ENCODE measurements around the gene ATP2A3. TPM values are rescaled to one million over a fixed set of nuclear protein-coding genes. Genes with fewer than 3 reads are reported as not detected.

ATP2A3 gene
- total RNA-seq, 6 experiments from 2014 or later, result 0.05 to 0.12 (median 0.08) TPM

DNA sequence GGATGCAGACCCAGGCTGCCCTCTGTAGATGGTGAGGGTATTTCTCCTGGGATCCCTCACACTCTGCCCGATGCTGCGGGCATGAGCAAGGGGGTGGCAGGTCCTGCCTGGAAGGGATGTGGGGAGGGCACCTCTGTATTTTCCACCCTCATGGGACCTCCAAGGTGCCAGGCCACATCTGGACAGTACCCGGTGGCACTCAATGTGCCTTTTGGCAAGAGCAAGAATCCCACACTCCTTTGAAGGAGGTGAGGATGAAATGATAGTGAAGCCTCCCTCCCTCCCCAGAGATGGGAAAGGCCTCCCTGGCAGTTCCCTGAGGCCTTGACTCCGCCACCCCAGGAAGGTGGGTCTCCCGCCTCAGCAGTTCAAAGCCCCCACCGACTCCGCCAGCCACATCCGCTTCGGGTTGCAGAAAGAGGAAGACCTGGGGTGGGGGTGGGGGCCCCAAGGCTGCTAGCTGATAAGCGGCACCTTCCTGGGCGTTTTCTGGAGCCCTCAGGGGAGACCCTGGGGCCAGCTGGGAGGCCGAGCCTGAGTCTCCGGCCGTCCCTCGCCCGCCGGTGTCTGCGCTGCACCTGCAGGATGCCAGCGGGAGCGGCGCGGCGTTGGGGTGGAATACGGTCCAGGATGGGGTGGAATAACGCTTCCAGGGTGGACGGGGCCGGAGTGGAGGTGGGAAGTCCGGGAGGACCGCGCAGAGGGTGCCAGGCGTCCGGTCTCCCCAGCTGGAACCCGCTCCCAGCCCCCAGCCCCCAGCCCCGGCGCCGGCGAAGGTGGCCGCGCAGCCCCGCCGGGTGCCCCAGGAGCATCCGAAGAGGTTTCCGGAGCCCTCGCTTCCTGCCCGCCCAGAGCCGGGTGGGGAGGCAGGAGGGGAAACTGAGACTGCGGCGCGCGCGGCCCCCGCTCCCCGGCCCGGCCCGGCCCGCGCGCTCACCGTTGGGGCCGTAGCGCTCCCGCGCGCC lies 718 bp downstream of the ATP2A3 start:
- DNase-seq, result no peak
- Mint-ChIP-seq H3K4me1 (ENCODE audit: low read depth) (peaks cover 19% of the 10 kb centered on the region), H3K27ac (no peak overlapping the region), H3K4me3 (peak overlapping the region; percentile 15; the same call in 1 of the 2 replicates), H3K9me3 (no peaks in the 10 kb centered on the region), H3K27me3 (ENCODE audit: insufficient read depth) (peaks cover 28% of the 10 kb centered on the region), H3K36me3 (ENCODE audit: low read depth) (no peaks in the 10 kb centered on the region)
- TF ChIP-seq, protein P1, sequence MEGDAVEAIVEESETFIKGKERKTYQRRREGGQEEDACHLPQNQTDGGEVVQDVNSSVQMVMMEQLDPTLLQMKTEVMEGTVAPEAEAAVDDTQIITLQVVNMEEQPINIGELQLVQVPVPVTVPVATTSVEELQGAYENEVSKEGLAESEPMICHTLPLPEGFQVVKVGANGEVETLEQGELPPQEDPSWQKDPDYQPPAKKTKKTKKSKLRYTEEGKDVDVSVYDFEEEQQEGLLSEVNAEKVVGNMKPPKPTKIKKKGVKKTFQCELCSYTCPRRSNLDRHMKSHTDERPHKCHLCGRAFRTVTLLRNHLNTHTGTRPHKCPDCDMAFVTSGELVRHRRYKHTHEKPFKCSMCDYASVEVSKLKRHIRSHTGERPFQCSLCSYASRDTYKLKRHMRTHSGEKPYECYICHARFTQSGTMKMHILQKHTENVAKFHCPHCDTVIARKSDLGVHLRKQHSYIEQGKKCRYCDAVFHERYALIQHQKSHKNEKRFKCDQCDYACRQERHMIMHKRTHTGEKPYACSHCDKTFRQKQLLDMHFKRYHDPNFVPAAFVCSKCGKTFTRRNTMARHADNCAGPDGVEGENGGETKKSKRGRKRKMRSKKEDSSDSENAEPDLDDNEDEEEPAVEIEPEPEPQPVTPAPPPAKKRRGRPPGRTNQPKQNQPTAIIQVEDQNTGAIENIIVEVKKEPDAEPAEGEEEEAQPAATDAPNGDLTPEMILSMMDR (IDR thresholded peaks at IDR 0.05), result no peak

DNA sequence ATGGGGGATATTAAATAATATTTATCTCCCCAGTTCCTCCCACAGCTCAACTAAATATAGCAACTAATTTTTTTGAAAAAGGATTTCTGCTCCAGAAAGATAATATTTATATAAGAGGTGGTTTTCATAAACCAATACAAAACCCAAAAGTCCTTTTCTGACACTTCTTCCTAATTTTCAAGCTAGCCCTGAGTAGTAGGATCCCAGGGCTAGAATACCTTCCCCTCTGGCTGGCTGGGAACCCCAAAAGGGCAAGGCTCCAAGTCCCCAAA lies 1.3 kb downstream of the ATP2A3 start:
- no peaks in the 10 kb centered on the region for H3K36me3 Mint-ChIP-seq (ENCODE audit: low read depth)
- no peaks in the 10 kb centered on the region for H3K9me3 Mint-ChIP-seq
- DNase-seq, result no peak
- no peak overlapping the region for H3K4me3 Mint-ChIP-seq
- no peak overlapping the region for H3K27ac Mint-ChIP-seq
- TF ChIP-seq, protein P1 (IDR thresholded peaks at IDR 0.05), result no peak
- peaks cover 19% of the 10 kb centered on the region for H3K4me1 Mint-ChIP-seq (ENCODE audit: low read depth)
- peaks cover 27% of the 10 kb centered on the region for H3K27me3 Mint-ChIP-seq (ENCODE audit: insufficient read depth)

GRCh38 chr17:3962217-3962964 lies 1.8 kb downstream of the ATP2A3 start:
- Mint-ChIP-seq H3K27me3 (ENCODE audit: insufficient read depth) (peaks cover 25% of the 10 kb centered on the region), H3K4me3 (no peak overlapping the region)

GRCh38 chr17:3961564-3962047 lies 2.6 kb downstream of the ATP2A3 start:
- no peaks in the 10 kb centered on the region for H3K9me3 Mint-ChIP-seq

More at GRCh38 chr17:3962217-3962964, 1.8 kb downstream of the ATP2A3 start:
- H3K4me1 Mint-ChIP-seq (ENCODE audit: low read depth), result peaks cover 19% of the 10 kb centered on the region
- no peak overlapping the region for H3K27ac Mint-ChIP-seq
- no peaks in the 10 kb centered on the region for H3K36me3 Mint-ChIP-seq (ENCODE audit: low read depth)
- TF ChIP-seq, protein P1 (IDR thresholded peaks at IDR 0.05), result no peak
- H3K9me3 Mint-ChIP-seq, result no peaks in the 10 kb centered on the region
- DNase-seq, result no peak

DNA sequence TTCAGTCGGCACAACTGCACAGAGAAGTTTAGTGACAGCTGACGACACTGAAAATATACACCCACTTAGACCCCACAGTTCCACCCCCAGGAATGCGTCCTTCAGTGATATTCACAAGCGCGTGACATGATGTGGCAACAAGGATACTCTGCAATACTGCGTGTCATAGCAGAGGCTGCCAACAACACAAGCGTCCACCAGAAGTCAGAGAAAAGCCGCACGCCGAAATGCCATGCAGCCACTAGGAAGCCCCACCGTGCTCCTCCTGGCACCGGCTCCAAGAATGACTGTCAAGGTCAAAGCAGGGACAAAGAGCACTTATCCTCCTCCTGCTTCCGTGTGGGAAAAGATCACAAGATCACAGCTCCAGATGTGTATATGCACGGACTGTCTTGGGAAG lies 3.5 kb downstream of the ATP2A3 start:
- Mint-ChIP-seq H3K27ac (no peak overlapping the region), H3K4me3 (no peak overlapping the region), H3K27me3 (ENCODE audit: insufficient read depth) (peaks cover 25% of the 10 kb centered on the region), H3K4me1 (ENCODE audit: low read depth) (peaks cover 19% of the 10 kb centered on the region), H3K9me3 (no peaks in the 10 kb centered on the region), H3K36me3 (ENCODE audit: low read depth) (no peaks in the 10 kb centered on the region)
- TF ChIP-seq, protein P1 (IDR thresholded peaks at IDR 0.05), result no peak
- no peak for DNase-seq

More at GRCh38 chr17:3961564-3962047, 2.6 kb downstream of the ATP2A3 start:
- H3K4me3 Mint-ChIP-seq, result no peak overlapping the region
- no peak for DNase-seq
- H3K27ac Mint-ChIP-seq, result no peak overlapping the region
- H3K4me1 Mint-ChIP-seq (ENCODE audit: low read depth), result peaks cover 19% of the 10 kb centered on the region
- TF ChIP-seq, protein P1 (IDR thresholded peaks at IDR 0.05), result no peak
- H3K27me3 Mint-ChIP-seq (ENCODE audit: insufficient read depth), result peaks cover 25% of the 10 kb centered on the region
- H3K36me3 Mint-ChIP-seq (ENCODE audit: low read depth), result no peaks in the 10 kb centered on the region

All from HFFc6 (cell line).